Adipose tissue (tissue), 3 donors: ENCODE data around the gene SNIP1. TPM values are rescaled to one million over a fixed set of nuclear protein-coding genes. Genes with fewer than 3 reads are reported as not detected.
"Not testable (repeated sequence)": the region's sequence is repeated elsewhere in the genome, so short reads cannot be mapped to it uniquely, and the experiment has no call there.

Experiments
- H3K27ac ChIP-seq: one replicate; pipeline ENCODE4 v1.5.1; 2013; ENCODE audit warnings: low read depth, low read length
- WGBS, 3 donors: extraction: QIAGEN DNeasy Blood & Tissue Kit; methylation state at CpG; one replicate each; pipeline ENCODE4 v1.1.7; 2013; 5-methylcytosine and 5-hydroxymethylcytosine counted together
- polyA plus RNA-seq, 3 donors: library from polyadenylated mRNA; stranded (reverse); fragments of 200-250 nt; gene quantifications; one replicate each; pipeline ENCODE4 v1.2.3, GENCODE V29; 2013
- donor health status: healthy with polysubstance abuse.
- donor health status: Bipolar disorder and iron deficiency.
- donor health status: healthy.

The SNIP1 gene
- polyA plus RNA-seq, 3 donors = 2.2 to 5.5 (median 5.0) TPM

GRCh38 chr1:37518241-37518640 lies 35.9 kb downstream of the SNIP1 start:
- not testable (repeated sequence) for H3K27ac ChIP-seq
- WGBS, 3 donors = 93 to 100% (median 95%) methylated on average over 5 to 23 of the region's 31 CpGs

- H3K27ac ChIP-seq = no peak overlapping the region
- WGBS, 3 donors = 84 to 95% (median 88%) methylated on average over 1 of the region's 1 CpG
Observed at GRCh38 chr1:37517569-37517968, 36.5 kb downstream of the SNIP1 start.

- H3K27ac ChIP-seq = no peak overlapping the region
- WGBS, 3 donors = 70 to 73% (median 70%) methylated on average over 18 of the region's 18 CpGs
Observed at GRCh38 chr1:37515185-37516034, 38.7 kb downstream of the SNIP1 start.

GRCh38 chr1:37514350-37515184 lies 39.5 kb downstream of the SNIP1 start, which contains the start of gene MEAF6:
Gene MEAF6, minus strand, starts transcription at chr1:37514766. Its CDS starts 20 bp downstream, at chr1:37514746.
- 0 to 1% (median 1%) methylated on average over 62 to 100 of the region's 100 CpGs for WGBS, 3 donors
- H3K27ac ChIP-seq = no peak within 1 kb of the TSS

- WGBS, 3 donors = 2 to 4% (median 3%) methylated on average over 26 of the region's 26 CpGs
- no peak overlapping the region for H3K27ac ChIP-seq
Observed at GRCh38 chr1:37513795-37514349, 40.2 kb downstream of the SNIP1 start.

DNA sequence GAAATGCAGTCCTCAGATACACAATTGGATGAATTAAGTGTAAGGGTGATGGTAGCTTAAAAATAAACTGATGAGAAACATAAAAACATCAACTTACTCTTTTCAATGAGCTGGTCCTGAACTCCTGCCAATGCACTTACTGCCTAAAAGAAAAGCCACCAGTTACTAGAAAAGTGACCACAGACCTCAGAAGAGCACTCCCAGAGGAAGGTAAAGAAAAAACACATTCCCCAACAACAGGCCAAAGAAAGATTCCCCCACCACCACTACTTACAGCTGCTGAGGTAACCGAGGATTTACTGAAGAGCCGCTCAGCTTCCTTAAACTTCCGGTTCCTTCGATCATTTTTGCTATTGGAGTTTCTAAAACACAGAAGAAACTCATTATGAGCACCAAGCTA lies 44.9 kb downstream of the SNIP1 start:
- 79 to 86% (median 83%) methylated on average over 4 of the region's 4 CpGs for WGBS, 3 donors

GRCh38 chr1:37506740-37507139 lies 47.4 kb downstream of the SNIP1 start:
- no peak overlapping the region for H3K27ac ChIP-seq
- WGBS, 3 donors = 97 to 100% (median 97%) methylated on average over 2 of the region's 2 CpGs

More for the DNA sequence above, 44.9 kb downstream of the SNIP1 start:
- no peak overlapping the region for H3K27ac ChIP-seq

DNA sequence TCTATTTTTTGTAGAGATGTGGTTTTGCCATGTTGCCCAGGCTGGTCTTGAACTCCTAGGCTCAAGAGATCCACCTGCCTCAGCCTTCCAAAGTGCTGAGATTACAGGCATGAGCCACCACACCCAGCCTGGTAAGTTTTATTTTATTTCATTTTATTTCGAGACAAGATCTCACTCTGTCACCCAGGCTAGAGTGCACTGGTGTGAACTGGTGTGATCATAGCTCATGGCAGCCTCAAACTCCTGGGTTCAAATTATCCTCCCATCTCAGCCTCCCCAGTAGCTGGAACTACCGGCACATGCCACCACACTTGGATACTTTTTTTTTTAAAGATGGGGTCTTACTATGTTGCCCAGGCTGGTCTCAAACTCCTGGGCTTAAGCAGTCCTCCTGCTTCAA lies 51.3 kb downstream of the SNIP1 start:
- not testable (repeated sequence) for H3K27ac ChIP-seq
- WGBS, 3 donors = 96 to 98% (median 98%) methylated on average over 2 of the region's 2 CpGs

DNA sequence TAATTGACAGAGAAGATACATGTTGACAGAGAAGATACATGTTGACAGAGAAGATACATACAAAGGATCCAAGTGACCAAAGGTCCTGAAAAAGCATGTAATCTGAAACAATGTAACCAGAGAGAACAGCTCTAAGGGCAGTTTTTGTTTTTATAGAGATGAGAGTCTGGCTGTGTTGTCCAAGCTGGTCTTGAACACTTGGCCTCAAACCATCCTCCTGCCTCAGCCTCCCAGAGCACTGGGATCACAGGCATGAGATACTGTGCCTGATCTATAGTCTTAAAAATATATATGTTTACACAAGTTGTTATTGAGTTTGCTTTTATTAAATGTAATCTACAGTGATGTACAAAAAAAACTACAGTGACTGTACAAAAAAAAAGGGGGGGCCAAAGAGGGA lies 52.0 kb downstream of the SNIP1 start:
- no peak overlapping the region for H3K27ac ChIP-seq

GRCh38 chr1:37501661-37502060 lies 52.4 kb downstream of the SNIP1 start:
- H3K27ac ChIP-seq = no peak overlapping the region

GRCh38 chr1:37498872-37499617 lies 55.0 kb downstream of the SNIP1 start:
- no peak overlapping the region for H3K27ac ChIP-seq
- 54 to 79% (median 65%) methylated on average over 4 of the region's 4 CpGs for WGBS, 3 donors

More at GRCh38 chr1:37501661-37502060, 52.4 kb downstream of the SNIP1 start:
- WGBS, 3 donors = 81 to 90% (median 85%) methylated on average over 5 of the region's 5 CpGs

GRCh38 chr1:37497832-37498231 lies 56.3 kb downstream of the SNIP1 start:
- H3K27ac ChIP-seq = no peak overlapping the region
- whole genome bisulfite sequencing, 3 donors = 58 to 98% (median 95%) methylated on average over 2 of the region's 2 CpGs

- H3K27ac ChIP-seq = no peak overlapping the region
- WGBS, 3 donors = 20 to 86% (median 81%) methylated on average over 1 of the region's 1 CpG
Observed at GRCh38 chr1:37495875-37496274, 58.2 kb downstream of the SNIP1 start.

DNA sequence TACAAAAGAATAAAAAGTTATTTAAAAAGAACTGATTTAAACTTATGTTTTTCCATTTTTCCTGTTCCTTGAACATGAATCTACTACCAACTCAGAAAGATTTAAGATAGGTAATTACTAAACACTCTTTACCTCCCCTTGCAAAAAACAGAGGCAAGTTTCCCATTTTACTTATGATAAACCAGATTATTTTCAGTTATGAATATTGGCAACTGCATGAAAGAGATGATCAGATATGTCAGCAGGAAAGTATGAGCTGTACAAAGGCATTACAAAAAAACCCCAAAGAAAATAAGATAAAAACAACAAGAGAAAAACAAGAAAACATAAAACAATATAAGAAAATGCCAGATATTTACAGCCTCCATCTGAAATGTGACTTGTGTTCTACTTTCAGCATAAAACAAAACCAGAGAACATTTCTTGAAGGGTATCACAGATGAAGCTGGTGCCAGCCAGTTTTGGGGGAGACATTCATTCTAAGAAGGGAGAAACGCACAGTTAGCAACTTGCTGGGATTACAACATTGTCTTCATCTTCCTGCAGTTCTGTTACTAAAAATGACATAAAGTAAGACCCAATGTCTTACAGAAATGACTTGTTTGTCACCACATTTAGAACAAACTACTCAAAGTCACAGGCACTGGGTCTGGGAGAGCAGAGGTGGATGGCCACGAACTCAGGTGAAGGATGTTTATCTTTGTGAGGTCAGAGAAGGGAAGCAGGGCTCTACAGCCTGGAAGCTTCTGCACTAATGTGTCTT lies 60.6 kb downstream of the SNIP1 start:
- WGBS, 3 donors = 78 to 85% (median 83%) methylated on average over 2 of the region's 2 CpGs
- no peak overlapping the region for H3K27ac ChIP-seq

DNA sequence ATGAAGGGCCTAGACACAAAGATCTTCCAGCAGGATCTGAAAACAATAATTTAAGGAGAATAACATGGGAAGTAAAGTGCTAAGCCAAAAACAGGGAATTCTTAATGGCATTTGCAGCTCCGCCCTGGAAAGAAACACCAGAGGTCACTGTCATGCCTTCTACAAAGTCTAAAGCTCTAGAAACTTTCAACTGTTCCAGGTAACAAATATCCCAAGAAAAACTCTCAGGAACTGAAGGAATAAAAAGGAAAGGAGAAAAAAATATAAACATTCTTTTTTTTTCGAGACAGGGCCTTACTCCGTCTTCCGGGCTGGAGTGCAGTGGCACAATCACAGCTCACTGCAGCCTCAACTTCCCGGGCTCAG lies 66.5 kb downstream of the SNIP1 start:
- no peak overlapping the region for H3K27ac ChIP-seq
- 88 to 89% (median 88%) methylated on average over 5 of the region's 5 CpGs for WGBS, 3 donors

GRCh38 chr1:37486680-37487618 lies 67.1 kb downstream of the SNIP1 start:
- no peak overlapping the region for H3K27ac ChIP-seq
- WGBS, 3 donors = 15 to 23% (median 16%) methylated on average over 10 of the region's 10 CpGs
